Measurements from ENCODE around the gene CHD6.

CHD6 gene

DNA sequence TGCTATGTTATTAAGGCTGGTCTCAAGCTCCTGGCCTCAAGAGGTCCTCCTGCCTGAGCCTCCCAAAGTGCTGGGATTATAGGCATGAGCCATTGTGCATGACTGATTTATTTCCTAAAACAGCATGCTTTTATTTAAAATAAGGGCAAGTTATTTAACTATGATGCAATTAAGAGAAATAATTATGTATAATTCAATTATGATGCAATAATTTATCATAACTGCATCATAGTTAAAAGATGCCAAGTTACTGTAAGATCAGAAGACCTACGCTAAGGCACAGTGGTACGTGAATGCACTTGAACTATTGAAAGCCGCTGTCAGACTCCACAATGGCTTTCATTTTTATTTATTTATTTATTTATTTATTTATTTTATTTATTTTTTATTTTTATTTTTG lies 227.3 kb downstream of the CHD6 start:
- H3K9ac ChIP-seq (ENCODE audit: low read depth, low read length): no peak overlapping the region
- no peaks in the 10 kb centered on the region for H3K36me3 ChIP-seq (ENCODE audit: insufficient read depth, low read length)
- WGBS: 100% methylated on average over 2 of the region's 3 CpGs
- H3K27ac ChIP-seq (ENCODE audit: low read depth, low read length): no peak overlapping the region
- H3K4me1 ChIP-seq (ENCODE audit: insufficient read depth, low read length): peaks cover 12% of the 10 kb centered on the region
- no peaks in the 10 kb centered on the region for H3K27me3 ChIP-seq (ENCODE audit: insufficient read depth, low read length)
- no peaks in the 10 kb centered on the region for H3K9me3 ChIP-seq (ENCODE audit: insufficient read depth, low read depth, low read length)
- no peak overlapping the region for H3K4me3 ChIP-seq (ENCODE audit: low read length)

DNA sequence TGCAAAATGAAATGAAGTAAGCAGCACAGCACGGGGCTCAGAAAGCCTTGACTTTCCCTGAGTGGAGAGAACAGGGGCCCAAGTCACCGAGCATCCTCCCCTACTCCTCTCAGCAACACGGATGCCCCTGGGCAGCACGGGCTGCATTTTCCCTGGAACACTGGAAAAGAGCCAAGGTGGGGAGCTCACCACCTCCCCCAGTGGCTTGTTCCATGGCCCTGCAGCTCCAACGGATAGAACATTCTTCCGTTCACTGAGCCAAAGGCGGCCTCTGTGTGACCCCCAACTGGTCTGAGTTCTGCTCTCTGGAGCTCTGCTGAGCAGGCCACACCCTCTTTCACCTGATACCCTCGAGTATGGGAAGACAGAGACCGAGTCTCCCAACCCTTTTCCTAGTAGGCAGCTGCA lies 230.7 kb downstream of the CHD6 start:
- H3K27ac ChIP-seq (ENCODE audit: low read depth, low read length): no peak overlapping the region
- 38% methylated on average over 9 of the region's 9 CpGs for WGBS
- no peaks in the 10 kb centered on the region for H3K36me3 ChIP-seq (ENCODE audit: insufficient read depth, low read length)

DNA sequence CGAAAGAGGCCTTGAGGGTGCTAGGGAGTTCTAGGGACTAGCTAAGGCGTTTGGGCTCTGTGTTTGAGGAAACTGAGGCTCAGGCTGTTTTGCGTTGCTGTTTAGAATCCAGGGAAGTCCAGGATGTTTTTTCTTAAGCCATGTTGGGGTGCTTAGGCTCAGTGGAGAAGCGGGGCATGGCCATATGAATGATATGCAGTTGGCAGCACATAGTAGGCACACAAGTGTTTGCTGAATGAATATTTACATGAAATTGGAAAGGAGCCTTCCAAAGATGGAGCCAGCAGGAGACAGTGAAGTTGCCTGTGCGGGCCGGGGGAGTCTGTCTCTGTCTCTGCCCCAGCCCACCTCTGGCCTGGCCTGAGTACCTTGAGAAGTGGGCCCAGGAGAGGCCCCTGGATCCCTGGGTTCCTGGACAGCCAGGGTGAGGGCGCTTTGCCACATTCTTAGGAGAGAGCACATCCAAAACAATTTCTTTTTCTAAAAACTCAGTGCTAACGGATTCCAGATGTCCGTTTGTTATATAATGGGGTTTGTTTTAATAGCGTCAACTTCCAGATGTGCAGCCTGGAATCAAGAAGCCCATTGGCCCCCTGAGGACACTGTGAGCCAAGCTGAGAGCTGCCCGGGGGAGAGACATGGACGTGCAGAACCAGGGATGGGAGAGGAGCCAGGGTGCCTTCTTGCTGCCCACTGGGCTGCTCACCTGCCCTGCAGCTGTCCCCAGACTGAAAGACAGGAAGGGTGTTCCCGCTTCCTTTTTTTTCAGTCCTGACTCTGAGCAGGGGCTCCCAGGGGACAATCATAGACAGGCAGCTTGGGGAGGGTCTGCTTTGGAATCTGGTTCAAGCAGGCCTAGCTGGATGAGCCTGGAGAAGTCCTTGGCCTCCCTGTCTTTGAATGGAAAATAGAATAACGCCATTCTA lies 231.4 kb downstream of the CHD6 start:
- 87% methylated on average over 14 of the region's 14 CpGs for WGBS
- no peak overlapping the region for H3K4me3 ChIP-seq (ENCODE audit: low read length)

More for the DNA sequence above, 230.7 kb downstream of the CHD6 start:
- no peak overlapping the region for H3K9ac ChIP-seq (ENCODE audit: low read depth, low read length)
- 0 out of 2 replicates have a peak, but pooled peaks cover 3% of the 10 kb centered on the region for H3K4me1 ChIP-seq (ENCODE audit: insufficient read depth, low read length)
- H3K27me3 ChIP-seq (ENCODE audit: insufficient read depth, low read length): no peaks in the 10 kb centered on the region
- no peaks in the 10 kb centered on the region for H3K9me3 ChIP-seq (ENCODE audit: insufficient read depth, low read depth, low read length)
- no peak overlapping the region for H3K4me3 ChIP-seq (ENCODE audit: low read length)

DNA sequence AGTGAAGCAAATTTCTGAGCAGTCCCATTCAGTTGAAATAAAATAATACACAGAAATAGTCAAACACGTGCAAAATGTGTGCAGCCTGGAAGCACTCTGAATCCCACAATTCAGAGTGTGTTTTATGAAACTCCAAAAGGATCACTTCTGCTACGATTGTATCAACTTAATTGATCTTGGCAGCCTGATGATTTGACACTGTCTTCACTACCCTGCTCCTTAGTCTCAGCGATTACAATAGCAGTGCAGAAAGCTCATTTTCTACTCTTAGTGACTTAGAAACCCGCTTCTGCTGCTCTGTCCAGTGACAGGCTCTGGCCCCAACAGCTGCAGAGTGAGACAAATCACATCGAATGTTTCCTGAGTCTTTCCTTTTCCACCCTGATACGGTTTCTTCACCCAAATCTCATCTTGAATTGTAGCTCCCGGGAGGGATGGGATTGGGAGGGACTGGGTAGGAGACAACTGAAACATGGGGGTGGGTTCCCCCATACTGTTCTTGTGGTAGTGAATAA lies 235.3 kb downstream of the CHD6 start:
- no peak overlapping the region for H3K9ac ChIP-seq (ENCODE audit: low read depth, low read length)
- no peaks in the 10 kb centered on the region for H3K36me3 ChIP-seq (ENCODE audit: insufficient read depth, low read length)
- 0 out of 2 replicates have a peak, but pooled peaks cover 2% of the 10 kb centered on the region for H3K4me1 ChIP-seq (ENCODE audit: insufficient read depth, low read length)
- no peak overlapping the region for H3K4me3 ChIP-seq (ENCODE audit: low read length)
- WGBS: 89% methylated on average over 6 of the region's 7 CpGs
- no peaks in the 10 kb centered on the region for H3K27me3 ChIP-seq (ENCODE audit: insufficient read depth, low read length)
- H3K9me3 ChIP-seq (ENCODE audit: insufficient read depth, low read depth, low read length): no peaks in the 10 kb centered on the region
- H3K27ac ChIP-seq (ENCODE audit: low read depth, low read length): no peak overlapping the region

More for the DNA sequence above, 231.4 kb downstream of the CHD6 start:
- no peaks in the 10 kb centered on the region for H3K9me3 ChIP-seq (ENCODE audit: insufficient read depth, low read depth, low read length)
- H3K9ac ChIP-seq (ENCODE audit: low read depth, low read length): no peak overlapping the region
- H3K27ac ChIP-seq (ENCODE audit: low read depth, low read length): no peak overlapping the region
- H3K36me3 ChIP-seq (ENCODE audit: insufficient read depth, low read length): no peaks in the 10 kb centered on the region
- 0 out of 2 replicates have a peak, but pooled peaks cover 3% of the 10 kb centered on the region for H3K4me1 ChIP-seq (ENCODE audit: insufficient read depth, low read length)
- no peaks in the 10 kb centered on the region for H3K27me3 ChIP-seq (ENCODE audit: insufficient read depth, low read length)

DNA sequence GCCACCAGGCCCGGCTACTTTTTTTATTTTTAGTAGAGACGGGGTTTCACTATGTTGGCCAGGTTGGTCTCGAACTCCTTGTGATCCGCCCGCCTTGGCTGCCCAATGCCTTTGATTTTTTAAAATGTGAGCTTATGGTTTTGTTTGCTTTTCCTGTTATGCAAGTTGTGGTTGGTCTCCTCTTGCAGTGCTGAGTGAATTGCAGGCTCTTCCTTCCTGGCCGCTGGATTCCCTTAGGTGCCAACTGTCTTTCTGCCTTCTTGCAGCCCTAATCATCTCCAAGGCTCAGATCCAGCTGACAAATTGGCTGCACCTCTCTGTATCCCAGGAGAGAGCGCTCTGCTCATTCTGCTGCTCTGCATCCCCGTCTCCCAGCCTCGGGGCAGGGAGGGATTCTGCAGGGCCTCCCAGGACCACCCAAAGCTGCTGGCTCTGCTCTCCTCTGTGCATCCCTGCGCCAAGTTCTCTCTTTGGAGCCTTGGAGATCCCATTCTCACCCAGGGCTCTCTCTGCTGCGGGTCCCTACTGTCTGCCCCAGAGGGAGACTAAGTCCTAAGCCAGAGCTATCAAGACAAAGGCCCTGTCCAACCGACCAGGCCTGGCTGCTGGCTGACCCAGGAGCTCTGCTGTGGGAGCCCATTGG lies 237.5 kb downstream of the CHD6 start:
- Histone ChIP-seq H3K36me3 (ENCODE audit: insufficient read depth, low read length) (no peaks in the 10 kb centered on the region), H3K4me1 (ENCODE audit: insufficient read depth, low read length) (no peaks in the 10 kb centered on the region), H3K27ac (ENCODE audit: low read depth, low read length) (no peak overlapping the region), H3K4me3 (ENCODE audit: low read length) (no peak overlapping the region), H3K9ac (ENCODE audit: low read depth, low read length) (no peak overlapping the region), H3K27me3 (ENCODE audit: insufficient read depth, low read length) (no peaks in the 10 kb centered on the region), H3K9me3 (ENCODE audit: insufficient read depth, low read depth, low read length) (no peaks in the 10 kb centered on the region)
- WGBS: 85% methylated on average over 12 of the region's 12 CpGs

DNA sequence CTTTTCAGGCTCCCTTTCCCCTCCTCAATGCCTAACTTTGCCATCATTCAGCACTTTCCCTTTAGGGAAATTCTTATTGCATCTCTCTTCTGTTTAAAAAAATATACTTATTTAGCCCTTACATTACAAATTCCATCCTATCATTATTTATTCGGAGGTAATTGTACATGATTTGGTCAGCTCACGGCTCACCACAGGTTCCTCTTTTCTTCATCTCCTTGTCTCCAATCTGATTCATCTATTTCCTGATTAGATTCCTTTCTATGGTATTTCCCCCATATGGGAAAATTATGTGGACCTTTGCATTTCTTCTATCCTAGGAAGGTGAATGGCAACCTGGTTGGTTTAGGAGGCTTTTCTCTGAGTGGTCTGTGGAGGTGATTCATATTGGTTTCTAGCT lies 238.6 kb downstream of the CHD6 start:
- no peak overlapping the region for H3K9ac ChIP-seq (ENCODE audit: low read depth, low read length)
- no peak overlapping the region for H3K4me3 ChIP-seq (ENCODE audit: low read length)
- WGBS: 89% methylated on average over 2 of the region's 2 CpGs
- H3K36me3 ChIP-seq (ENCODE audit: insufficient read depth, low read length): no peaks in the 10 kb centered on the region
- no peaks in the 10 kb centered on the region for H3K27me3 ChIP-seq (ENCODE audit: insufficient read depth, low read length)
- no peaks in the 10 kb centered on the region for H3K4me1 ChIP-seq (ENCODE audit: insufficient read depth, low read length)
- H3K27ac ChIP-seq (ENCODE audit: low read depth, low read length): no peak overlapping the region
- no peaks in the 10 kb centered on the region for H3K9me3 ChIP-seq (ENCODE audit: insufficient read depth, low read depth, low read length)

DNA sequence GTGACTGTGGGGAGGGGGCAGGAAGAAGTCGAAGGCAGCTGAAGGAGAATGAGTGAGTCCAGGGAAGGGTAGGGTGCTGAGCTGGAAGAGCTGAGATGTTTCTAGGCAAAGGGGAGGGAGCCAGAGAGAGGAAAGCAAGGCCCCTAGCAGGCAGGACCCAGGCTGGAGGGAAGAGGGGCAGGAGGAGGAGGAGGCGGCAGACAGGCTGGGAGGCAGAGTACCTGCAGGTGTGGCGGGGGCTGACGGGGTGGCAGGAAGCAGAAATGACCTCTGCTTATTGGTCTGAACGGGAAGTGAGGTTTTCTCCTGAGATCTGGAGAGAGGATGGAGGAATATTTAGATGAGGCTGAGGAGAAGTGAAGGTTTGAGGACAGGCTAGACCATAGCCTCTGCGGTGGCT lies 240.9 kb downstream of the CHD6 start:
- no peaks in the 10 kb centered on the region for H3K4me1 ChIP-seq (ENCODE audit: insufficient read depth, low read length)
- no peak overlapping the region for H3K9ac ChIP-seq (ENCODE audit: low read depth, low read length)
- no peaks in the 10 kb centered on the region for H3K27me3 ChIP-seq (ENCODE audit: insufficient read depth, low read length)
- H3K27ac ChIP-seq (ENCODE audit: low read depth, low read length): no peak overlapping the region
- WGBS: 74% methylated on average over 6 of the region's 6 CpGs
- H3K36me3 ChIP-seq (ENCODE audit: insufficient read depth, low read length): no peaks in the 10 kb centered on the region
- H3K4me3 ChIP-seq (ENCODE audit: low read length): no peak overlapping the region
- 0 out of 2 replicates have a peak, but pooled peaks cover 2% of the 10 kb centered on the region for H3K9me3 ChIP-seq (ENCODE audit: insufficient read depth, low read depth, low read length)

DNA sequence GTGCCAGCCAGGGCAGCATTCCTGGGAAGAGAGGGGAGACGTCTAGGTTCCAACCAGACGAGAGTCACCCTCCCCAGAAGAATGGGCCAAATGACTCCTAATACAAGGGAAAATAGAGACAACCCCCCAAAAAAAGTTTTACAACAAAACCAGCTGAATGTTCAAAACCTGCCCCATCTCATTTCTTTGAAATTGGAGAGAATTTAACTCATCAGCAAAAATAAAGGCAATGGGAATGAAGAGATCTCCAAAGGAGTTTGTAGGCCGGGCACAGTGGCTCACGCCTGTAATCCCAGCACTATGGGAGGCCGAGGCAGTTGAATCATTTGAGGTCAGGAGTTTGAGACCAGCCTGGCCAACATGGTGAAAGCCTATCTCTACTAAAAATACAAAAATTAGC lies 241.8 kb downstream of the CHD6 start:
- 0 out of 2 replicates have a peak, but pooled peaks cover 6% of the 10 kb centered on the region for H3K9me3 ChIP-seq (ENCODE audit: insufficient read depth, low read depth, low read length)
- H3K36me3 ChIP-seq (ENCODE audit: insufficient read depth, low read length): no peaks in the 10 kb centered on the region
- H3K27me3 ChIP-seq (ENCODE audit: insufficient read depth, low read length): no peaks in the 10 kb centered on the region
- no peaks in the 10 kb centered on the region for H3K4me1 ChIP-seq (ENCODE audit: insufficient read depth, low read length)
- 92% methylated on average over 5 of the region's 5 CpGs for WGBS
- no peak overlapping the region for H3K27ac ChIP-seq (ENCODE audit: low read depth, low read length)
- H3K4me3 ChIP-seq (ENCODE audit: low read length): no peak overlapping the region
- H3K9ac ChIP-seq (ENCODE audit: low read depth, low read length): no peak overlapping the region

DNA sequence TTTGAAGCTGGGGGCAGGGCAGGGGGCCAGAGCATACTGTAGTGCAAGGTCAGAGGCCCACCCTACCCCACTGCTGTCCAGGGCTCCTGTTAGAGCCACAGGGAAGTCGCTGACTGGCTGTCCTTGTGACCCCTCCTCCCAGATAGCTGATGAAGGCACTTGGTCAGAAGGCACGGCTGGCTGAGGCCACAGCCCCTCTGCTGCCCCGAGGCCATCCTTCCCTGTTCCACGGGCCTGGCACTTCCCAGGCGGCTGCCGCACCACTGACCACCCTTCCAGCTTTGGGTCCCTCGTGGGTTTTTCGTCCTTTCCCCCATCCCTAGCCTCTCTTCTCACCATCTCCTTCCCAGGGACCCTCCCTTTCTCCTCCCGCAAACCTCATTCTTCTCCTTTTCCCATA lies 242.3 kb downstream of the CHD6 start:
- Histone ChIP-seq H3K36me3 (ENCODE audit: insufficient read depth, low read length) (no peaks in the 10 kb centered on the region), H3K9ac (ENCODE audit: low read depth, low read length) (no peak overlapping the region), H3K9me3 (ENCODE audit: insufficient read depth, low read depth, low read length) (peaks cover 9% of the 10 kb centered on the region; the same call in 1 of the 2 replicates), H3K4me1 (ENCODE audit: insufficient read depth, low read length) (no peaks in the 10 kb centered on the region), H3K27me3 (ENCODE audit: insufficient read depth, low read length) (no peaks in the 10 kb centered on the region), H3K27ac (ENCODE audit: low read depth, low read length) (no peak overlapping the region), H3K4me3 (ENCODE audit: low read length) (no peak overlapping the region)
- 78% methylated on average over 9 of the region's 9 CpGs for WGBS

DNA sequence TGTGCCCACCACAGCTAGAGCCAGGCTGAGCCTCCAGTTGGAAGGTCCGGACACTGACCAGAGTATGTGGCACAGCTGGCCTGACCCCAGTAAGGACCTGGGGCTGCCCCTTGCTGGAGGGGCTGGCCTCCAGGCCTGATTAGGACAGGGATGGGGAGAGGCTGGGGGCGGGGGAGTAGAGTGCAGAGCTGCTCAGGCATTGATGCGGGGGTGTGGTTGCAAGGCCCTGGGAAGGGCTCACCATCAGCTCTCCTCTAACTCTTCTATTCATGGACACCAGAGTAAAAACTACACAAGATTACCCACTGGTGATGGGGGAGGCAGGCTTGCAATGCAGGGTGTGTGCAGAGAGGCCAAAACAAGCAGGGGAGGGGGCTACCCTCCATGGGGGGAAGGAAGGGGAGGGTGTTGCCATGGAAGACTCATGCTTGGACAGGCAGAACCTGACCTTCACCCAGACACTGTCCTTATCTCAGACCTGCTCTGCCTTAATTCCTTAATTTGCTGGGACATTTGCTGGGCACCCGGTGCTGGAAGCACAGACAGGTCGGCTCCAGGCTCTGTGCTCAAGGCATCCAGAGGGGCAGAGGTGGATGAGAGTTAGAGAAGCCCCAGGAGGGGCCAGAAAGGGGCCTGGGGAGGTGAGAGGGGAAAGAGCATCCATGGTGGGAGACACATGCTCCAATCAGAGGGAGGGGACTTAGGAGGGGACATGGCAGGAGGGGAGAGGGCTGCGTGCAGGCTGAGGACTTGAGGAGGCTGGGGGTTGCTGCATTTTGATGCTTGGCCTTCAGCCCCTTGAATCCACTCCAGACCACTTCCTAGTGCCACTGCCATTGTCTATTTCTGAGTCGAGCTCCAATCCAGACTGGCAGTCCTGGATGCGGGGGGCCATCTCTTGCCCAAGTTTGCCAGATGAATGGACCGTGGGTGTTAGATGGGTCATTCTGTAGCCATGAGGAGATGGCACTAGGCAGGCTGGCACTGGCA lies 244.0 kb downstream of the CHD6 start:
- no peaks in the 10 kb centered on the region for H3K36me3 ChIP-seq (ENCODE audit: insufficient read depth, low read length)
- no peak overlapping the region for H3K27ac ChIP-seq (ENCODE audit: low read depth, low read length)
- H3K9me3 ChIP-seq (ENCODE audit: insufficient read depth, low read depth, low read length): peaks cover 9% of the 10 kb centered on the region; the same call in 1 of the 2 replicates
- H3K4me3 ChIP-seq (ENCODE audit: low read length): no peak overlapping the region
- H3K27me3 ChIP-seq (ENCODE audit: insufficient read depth, low read length): 0 out of 2 replicates have a peak, but pooled peaks cover under 1% of the 10 kb centered on the region
- no peak overlapping the region for H3K9ac ChIP-seq (ENCODE audit: low read depth, low read length)
- H3K4me1 ChIP-seq (ENCODE audit: insufficient read depth, low read length): no peaks in the 10 kb centered on the region
- WGBS: 85% methylated on average over 8 of the region's 9 CpGs
